DMS79 (cell line): ENCODE data around the gene NUP50.

Experiments used
- DNase-seq: peaks from one replicate; lab custom pipeline; 2025; lab: John Stamatoyannopoulos, UW

NUP50 gene

GRCh38 chr22:45228401-45228754, 64.7 kb downstream of the NUP50 start:
- no peak for DNase-seq

GRCh38 chr22:45229181-45229580, 65.5 kb downstream of the NUP50 start:
- no peak for DNase-seq

GRCh38 chr22:45230026-45230721, 66.4 kb downstream of the NUP50 start:
- DNase-seq, result no peak

- DNase-seq, result no peak
These were observed 67.6 kb downstream of the NUP50 start for GRCh38 chr22:45231293-45231692.

GRCh38 chr22:45233386-45233785, 69.7 kb downstream of the NUP50 start:
- no peak for DNase-seq

- no peak for DNase-seq
These were observed 70.1 kb downstream of the NUP50 start for GRCh38 chr22:45233827-45234226.

GRCh38 chr22:45235101-45235777, 71.5 kb downstream of the NUP50 start:
- DNase-seq, result peak; percentile 19

- no peak for DNase-seq
These were observed 72.2 kb downstream of the NUP50 start for GRCh38 chr22:45235851-45236342.

GRCh38 chr22:45237065-45237990, 73.6 kb downstream of the NUP50 start:
- DNase-seq, result no peak
